K562 (cell line): ENCODE data around the gene RHEB. TPM values are rescaled to one million over a fixed set of nuclear protein-coding genes. Genes with fewer than 3 reads are reported as not detected.

Experiments used
- ATAC-seq: fragments of 200-7000 bp; cut with Tn5 transposase; 3 replicates; pipeline ENCODE4 v1.9.1; 2020; ENCODE audit warnings: moderate library complexity
- BruUV-seq: library from RNA; stranded (reverse); fragments of 400-500 nt; replicated peaks from 2 replicates; lab custom pipeline; 2021; lab: Mats Ljungman, UMichigan
- CTCF ChIA-PET: fragments of 300-600 bp; formaldehyde crosslinking; extraction: SDS; loops from one replicate; lab custom pipeline; 2021; ENCODE audit warnings: low intra/inter-chr PET ratio; lab: Yijun Ruan, JAX
- POLR2A ChIA-PET: fragments of 300-600, 350-650 bp; sonication (Branson Sonifier 250); formaldehyde crosslinking; extraction: SDS; loops from one replicate; lab custom pipeline; 2021; ENCODE audit warnings: antibody characterized with exemption, inconsistent platforms; lab: Yijun Ruan, JAX
- DNase-seq, 4 experiments: peaks; one replicate each; pipeline versions ENCODE4 v3.0.0 to v3.0.0-alpha.2; 2011 to 2018; ENCODE audit warnings: low spot score in 3 of 4, mixed read lengths in 3 of 4; ENCODE audit errors: extremely low read depth in 1 of 4
- FAIRE-seq: peaks from 2 replicates; lab custom pipeline; 2011; peaks lifted over from hg19 to GRCh38; lab: Jason Lieb, UNC
- H2AFZ ChIP-seq: 2 replicates; pipeline ENCODE4 v1.6.0; 2011; ENCODE audit warnings: low read depth, low read length, control low read depth, inconsistent platforms
- H3K27ac ChIP-seq: fragments of 200-600 bp; 3 replicates; pipeline ENCODE4 v1.8.0; 2011; ENCODE audit warnings: low read depth, mild to moderate bottlenecking, control low read depth, inconsistent platforms, low read length, moderate library complexity, mixed read lengths; ENCODE audit errors: extremely low read depth
- H3K27me3 ChIP-seq, 2 experiments: fragments of 300-600 bp in 1 of 2; 2 replicates in 1 of 2; 3 replicates in 1 of 2; pipeline versions ENCODE4 v1.6.0 to v1.8.0; 2011; ENCODE audit warnings: inconsistent platforms in 2 of 2, low read length in 2 of 2, mild to moderate bottlenecking in 1 of 2, mixed read lengths in 1 of 2, moderate library complexity in 1 of 2; ENCODE audit not compliant: control insufficient read depth in 2 of 2, insufficient read depth in 2 of 2
- H3K36me3 ChIP-seq: fragments of 300-600 bp; 3 replicates; pipeline ENCODE4 v1.8.0; 2011; ENCODE audit warnings: mild to moderate bottlenecking, low read length, inconsistent platforms; ENCODE audit not compliant: control insufficient read depth, insufficient read depth
- H3K4me1 ChIP-seq, 2 experiments: fragments of 200-600 bp in 1 of 2; replicated peaks in 1 of 2; 2 replicates in 1 of 2; 3 replicates in 1 of 2; pipeline versions ENCODE4 v1.5.1 to v1.8.0; 2011; ENCODE audit warnings: inconsistent platforms in 2 of 2, low read length in 2 of 2, mild to moderate bottlenecking in 1 of 2, mixed read lengths in 1 of 2, moderate library complexity in 1 of 2; ENCODE audit not compliant: control insufficient read depth in 2 of 2, insufficient read depth in 2 of 2
- H3K4me2 ChIP-seq: 2 replicates; pipeline ENCODE4 v1.6.1; 2011; ENCODE audit warnings: low read length, control low read depth, inconsistent platforms, mixed read lengths; ENCODE audit not compliant: insufficient read depth
- H3K4me3 ChIP-seq: fragments of 200-600 bp; sonication (generic), shearing (Covaris generic); 2 replicates; pipeline ENCODE4 v1.5.1; 2016; ENCODE audit warnings: control low read depth, inconsistent platforms
- H3K79me2 ChIP-seq: fragments of 200-600 bp; 3 replicates; pipeline ENCODE4 v1.8.0; 2011; ENCODE audit warnings: low read length, inconsistent platforms; ENCODE audit not compliant: control insufficient read depth, insufficient read depth
- H3K9ac ChIP-seq, 2 experiments: 2 replicates each; pipeline versions ENCODE4 v1.6.0 to v1.6.1; 2011; ENCODE audit warnings: low read depth in 2 of 2, low read length in 2 of 2, control low read depth in 1 of 2, inconsistent platforms in 1 of 2, mild to moderate bottlenecking in 1 of 2, mixed read lengths in 1 of 2; ENCODE audit not compliant: insufficient read depth in 1 of 2
- H3K9me1 ChIP-seq: one replicate; pipeline ENCODE4 v1.6.0; 2011; ENCODE audit warnings: inconsistent platforms, mild to moderate bottlenecking, low read length, moderate library complexity; ENCODE audit not compliant: control insufficient read depth, insufficient read depth
- H3K9me3 ChIP-seq: replicated peaks from 2 replicates; pipeline ENCODE4 v1.5.1; 2011; ENCODE audit warnings: low read depth, low read length, inconsistent platforms; ENCODE audit not compliant: control insufficient read depth, insufficient read depth
- H4K20me1 ChIP-seq: replicated peaks from 2 replicates; pipeline ENCODE4 v1.6.1; 2011; ENCODE audit warnings: low read length, inconsistent platforms, mixed read lengths; ENCODE audit not compliant: control insufficient read depth, insufficient read depth
- CBFB ChIP-seq: sonication (generic); formaldehyde crosslinking; IDR thresholded peaks from 2 replicates; pipeline ENCODE4 v1.4.0; 2020; ENCODE audit warnings: mild to moderate bottlenecking, missing genetic modification reagents
- NFRKB ChIP-seq: fragments of 450-650 bp; IDR thresholded peaks from 2 replicates; pipeline ENCODE4 v1.6.1; 2016; ENCODE audit warnings: low read depth
- RBM34 ChIP-seq: fragments of 200-400 bp; formaldehyde crosslinking; IDR thresholded peaks from 2 replicates; pipeline ENCODE4 v1.6.1; 2018; ENCODE audit warnings: low read length, borderline replicate concordance; ENCODE audit not compliant: insufficient read depth
- SNIP1 ChIP-seq: fragments of 450-650 bp; IDR thresholded peaks from 2 replicates; pipeline ENCODE4 v1.7.1; 2017; ENCODE audit warnings: low read depth, mild to moderate bottlenecking
- WGBS: fragments of 100-300 bp; shearing (Covaris generic); methylation state at CpG from one replicate; pipeline ENCODE4 v1.1.6; 2016; ENCODE audit warnings: low coverage, mixed read lengths; ENCODE audit not compliant: insufficient coverage; ENCODE audit errors: missing lambda C conversion rate; 5-methylcytosine and 5-hydroxymethylcytosine counted together
- in situ Hi-C: fragments of 300-500 bp; cut with MboI; formaldehyde crosslinking; loops from 4 replicates; pipeline ENCODE4 v1.15.0; 2018; ENCODE audit warnings: inconsistent platforms, mixed read lengths
- intact Hi-C: fragments of 100-400 bp; cut with micrococcal nuclease; formaldehyde crosslinking; loops from 2 replicates; pipeline ENCODE4 v1.14.2; 2022
- polyA plus RNA-seq, 8 experiments: library from polyadenylated mRNA; depleted of rRNA in 4 of 8; stranded (reverse) in 5 of 8; unstranded in 3 of 8; fragments of >200 nt; fragmentation: Nextera tagmentation in 2 of 8; fragmentation: Illumina TruSeq in 1 of 8; extraction: Ambion mirVana in 2 of 8; extraction: Trizol in 1 of 8; gene quantifications; 2 replicates each; pipeline versions ENCODE4 v1.2.1 to v1.2.3, GENCODE V29; 2011 to 2014; ENCODE audit warnings: inconsistent platforms in 1 of 8, missing spikeins in 1 of 8
- total RNA-seq, 7 experiments: library from RNA; depleted of rRNA in 6 of 7; stranded (reverse); fragments of >200 nt in 6 of 7; fragmentation: Illumina TruSeq in 2 of 7; extraction: Trizol in 2 of 7; gene quantifications; 2 replicates each; pipeline versions ENCODE4 v1.2.1 to v1.2.3, GENCODE V29; 2011 to 2021; ENCODE audit warnings: low replicate concordance in 1 of 7
- TF ChIP-seq, protein P1 (sequence below): fragments of 450-650 bp; IDR thresholded peaks from 2 replicates; pipeline ENCODE4 v1.7.0; 2016; ENCODE audit warnings: borderline replicate concordance

RHEB gene
- total and polyA plus RNA-seq, 9 of the 15 experiments (the other 6 are each of a cell fraction or from before 2014, with no cell fraction given), result 28.5 to 249 (median 182) TPM

DNA sequence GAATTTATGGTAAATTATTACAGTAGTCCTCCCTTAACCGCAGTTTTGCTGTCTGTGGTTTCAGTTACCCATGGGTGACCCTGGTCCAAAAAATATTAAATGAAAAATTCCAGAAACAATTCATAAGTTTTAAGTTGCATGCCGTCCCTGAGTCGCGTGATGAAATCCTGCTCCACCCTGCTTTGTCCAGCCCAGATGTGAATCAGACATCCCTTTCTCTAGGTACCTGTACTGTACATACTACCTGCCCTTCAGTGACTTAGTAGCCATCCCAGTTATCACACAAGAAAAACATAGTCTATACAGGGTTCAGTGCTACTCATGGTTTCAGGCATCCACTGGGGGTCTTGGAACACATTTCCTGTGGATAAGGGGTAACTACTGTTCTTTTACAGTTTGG lies 20.5 kb upstream of the RHEB start:
- Histone ChIP-seq H2AFZ (no peak overlapping the region), H4K20me1 (no peaks in the 10 kb centered on the region), H3K4me2 (no peak overlapping the region), H3K9me1 (no peaks in the 10 kb centered on the region), H3K4me3 (no peak overlapping the region), H3K36me3 (no peaks in the 10 kb centered on the region), H3K9ac (no peak overlapping the region), H3K9me3 (no peaks in the 10 kb centered on the region), H3K27me3 (peaks cover 64% of the 10 kb centered on the region in 2 experiments), H3K27ac (no peak overlapping the region), H3K79me2 (no peaks in the 10 kb centered on the region), H3K4me1 (no peaks in the 10 kb centered on the region)
- ATAC-seq (no peak), DNase-seq (no peak), FAIRE-seq (no peak)
- ChIA-PET CTCF (no interaction called here), POLR2A (no interaction called here)
- TF ChIP-seq SNIP1 (no peak), NFRKB (no peak), RBM34 (no peak), CBFB (CRISPR knock-in tag) (no peak)
- TF ChIP-seq, protein P1, sequence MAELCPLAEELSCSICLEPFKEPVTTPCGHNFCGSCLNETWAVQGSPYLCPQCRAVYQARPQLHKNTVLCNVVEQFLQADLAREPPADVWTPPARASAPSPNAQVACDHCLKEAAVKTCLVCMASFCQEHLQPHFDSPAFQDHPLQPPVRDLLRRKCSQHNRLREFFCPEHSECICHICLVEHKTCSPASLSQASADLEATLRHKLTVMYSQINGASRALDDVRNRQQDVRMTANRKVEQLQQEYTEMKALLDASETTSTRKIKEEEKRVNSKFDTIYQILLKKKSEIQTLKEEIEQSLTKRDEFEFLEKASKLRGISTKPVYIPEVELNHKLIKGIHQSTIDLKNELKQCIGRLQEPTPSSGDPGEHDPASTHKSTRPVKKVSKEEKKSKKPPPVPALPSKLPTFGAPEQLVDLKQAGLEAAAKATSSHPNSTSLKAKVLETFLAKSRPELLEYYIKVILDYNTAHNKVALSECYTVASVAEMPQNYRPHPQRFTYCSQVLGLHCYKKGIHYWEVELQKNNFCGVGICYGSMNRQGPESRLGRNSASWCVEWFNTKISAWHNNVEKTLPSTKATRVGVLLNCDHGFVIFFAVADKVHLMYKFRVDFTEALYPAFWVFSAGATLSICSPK, result no peak
- intact Hi-C loops (no loop called here), in situ Hi-C loops (no loop called here)
- no TSS peak for BruUV-seq
- WGBS, result 3% methylated on average over 4 of the region's 4 CpGs
